AG04449 (cell line): ENCODE results near the gene RNASET2.
"Not testable (repeated sequence)": the region's sequence is repeated elsewhere in the genome, so short reads cannot be mapped to it uniquely, and the experiment has no call there.

Experiments
- CTCF ChIA-PET: fragments of 350-600 bp; formaldehyde crosslinking; extraction: SDS; loops from one replicate; lab custom pipeline; 2021; ENCODE audit warnings: antibody characterized with exemption; lab: Yijun Ruan, JAX
- POLR2A ChIA-PET: fragments of 400-600, 350-600 bp; formaldehyde crosslinking; extraction: SDS; loops from one replicate; lab custom pipeline; 2020; ENCODE audit warnings: antibody characterized with exemption, inconsistent platforms; lab: Yijun Ruan, JAX
- DNase-seq: peaks from one replicate; pipeline ENCODE4 v3.0.0-alpha.2; 2010; ENCODE audit warnings: low read depth, low spot score
- H3K4me3 ChIP-seq: 2 replicates; pipeline ENCODE4 v1.5.1; 2011; ENCODE audit warnings: low read depth, mild to moderate bottlenecking, control low read depth, low read length
- TF ChIP-seq, protein P1 (sequence below): IDR thresholded peaks from one replicate; pipeline ENCODE4 v1.5.1; 2011; ENCODE audit warnings: mild to moderate bottlenecking, moderate library complexity, low read length, control low read depth, inconsistent platforms; ENCODE audit not compliant: insufficient read depth; ENCODE audit errors: missing control alignments

Gene RNASET2

DNA sequence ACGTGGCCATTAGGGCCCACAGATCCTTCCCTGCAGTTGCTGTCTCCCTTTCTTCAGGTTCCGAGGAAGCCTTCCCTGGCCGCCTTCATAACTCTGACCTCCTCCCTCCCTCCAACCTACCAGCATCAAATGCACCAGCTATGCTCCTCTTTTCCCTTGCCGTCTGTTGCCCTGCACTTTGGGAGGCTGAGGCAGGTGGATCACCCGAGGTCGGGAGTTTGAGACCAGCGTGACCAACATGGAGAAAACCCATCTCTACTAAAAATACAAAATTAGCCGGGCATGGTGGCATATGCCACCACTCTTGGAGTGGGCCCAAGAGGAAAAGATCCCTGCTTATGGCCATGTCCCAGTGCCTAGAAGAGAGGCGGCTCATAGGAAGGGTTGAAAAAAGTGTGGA, 31.8 kb downstream of the RNASET2 start:
- no peak overlapping the region for H3K4me3 ChIP-seq
- no peak for DNase-seq
- TF ChIP-seq, protein P1, sequence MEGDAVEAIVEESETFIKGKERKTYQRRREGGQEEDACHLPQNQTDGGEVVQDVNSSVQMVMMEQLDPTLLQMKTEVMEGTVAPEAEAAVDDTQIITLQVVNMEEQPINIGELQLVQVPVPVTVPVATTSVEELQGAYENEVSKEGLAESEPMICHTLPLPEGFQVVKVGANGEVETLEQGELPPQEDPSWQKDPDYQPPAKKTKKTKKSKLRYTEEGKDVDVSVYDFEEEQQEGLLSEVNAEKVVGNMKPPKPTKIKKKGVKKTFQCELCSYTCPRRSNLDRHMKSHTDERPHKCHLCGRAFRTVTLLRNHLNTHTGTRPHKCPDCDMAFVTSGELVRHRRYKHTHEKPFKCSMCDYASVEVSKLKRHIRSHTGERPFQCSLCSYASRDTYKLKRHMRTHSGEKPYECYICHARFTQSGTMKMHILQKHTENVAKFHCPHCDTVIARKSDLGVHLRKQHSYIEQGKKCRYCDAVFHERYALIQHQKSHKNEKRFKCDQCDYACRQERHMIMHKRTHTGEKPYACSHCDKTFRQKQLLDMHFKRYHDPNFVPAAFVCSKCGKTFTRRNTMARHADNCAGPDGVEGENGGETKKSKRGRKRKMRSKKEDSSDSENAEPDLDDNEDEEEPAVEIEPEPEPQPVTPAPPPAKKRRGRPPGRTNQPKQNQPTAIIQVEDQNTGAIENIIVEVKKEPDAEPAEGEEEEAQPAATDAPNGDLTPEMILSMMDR, result no peak
- ChIA-PET CTCF (no interaction called here), POLR2A (no interaction called here)

DNA sequence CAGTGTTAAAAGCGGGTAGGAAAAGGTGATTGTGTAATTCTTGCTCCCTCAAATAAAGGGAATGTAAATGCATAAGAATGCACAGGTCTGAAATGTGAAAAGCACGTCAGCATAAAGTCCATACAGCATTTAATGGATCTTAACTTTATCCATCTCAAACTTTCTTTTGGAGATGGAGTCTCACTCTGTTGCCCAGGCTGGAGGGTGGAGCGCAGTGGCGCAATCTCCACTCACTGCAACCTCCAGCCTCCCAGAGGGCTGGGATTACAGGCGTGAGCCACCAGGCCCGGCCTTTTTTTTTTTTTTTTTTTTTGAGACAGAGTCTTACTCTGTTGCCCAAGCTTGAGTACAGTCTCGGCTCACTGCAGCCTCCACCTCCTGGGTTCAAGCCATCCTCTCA, 33.4 kb downstream of the RNASET2 start:
- DNase-seq, result no peak
- H3K4me3 ChIP-seq, result no peak overlapping the region
- POLR2A ChIA-PET, result no interaction called here
- CTCF ChIA-PET, result no interaction called here
- TF ChIP-seq, protein P1, result no peak

DNA sequence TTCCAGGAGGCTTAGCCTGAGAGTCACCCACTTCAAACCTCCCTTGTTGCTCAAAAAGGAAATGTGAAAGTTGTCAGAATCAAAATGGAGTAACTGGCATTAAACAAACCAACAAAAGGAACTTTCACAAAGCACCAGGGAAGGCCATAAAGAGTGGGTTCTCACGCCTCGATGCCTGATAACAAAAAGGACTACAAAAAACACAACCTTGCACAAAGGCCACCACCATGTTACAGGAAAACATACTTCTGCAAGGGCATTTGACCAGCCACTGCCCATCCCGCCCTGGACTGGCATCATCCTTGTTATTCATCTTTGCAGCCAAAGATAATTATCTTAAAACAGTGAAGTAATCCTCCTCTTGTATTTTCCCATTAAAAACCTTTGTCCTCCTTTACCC, 34.8 kb downstream of the RNASET2 start:
- no peak for DNase-seq
- ChIA-PET POLR2A (no interaction called here), CTCF (no interaction called here)
- no peak overlapping the region for H3K4me3 ChIP-seq
- TF ChIP-seq, protein P1, result no peak

DNA sequence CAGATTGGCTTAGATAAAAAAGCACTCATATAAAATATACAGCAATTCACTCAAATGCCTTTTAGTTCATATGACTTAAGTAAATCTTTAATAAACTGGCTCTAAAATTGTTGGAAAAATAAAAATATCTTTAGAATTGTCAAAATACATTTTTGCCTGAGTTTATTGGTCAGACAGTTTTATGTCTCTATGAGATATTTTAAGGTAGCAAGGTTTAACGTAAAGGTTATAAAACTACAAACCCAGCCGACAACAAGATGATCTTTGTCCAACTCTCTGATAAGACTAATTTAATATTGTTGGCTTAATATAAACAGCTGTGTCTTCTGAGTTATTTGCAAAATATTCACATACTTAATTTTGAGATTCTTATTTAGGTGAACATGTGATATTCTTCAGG, 39.5 kb downstream of the RNASET2 start:
- no peak overlapping the region for H3K4me3 ChIP-seq
- DNase-seq, result no peak
- CTCF ChIA-PET, result interaction anchor here (1.1 kb wide), 1 partner anchor 35 kb away, joined by 3 read pairs; no protein-coding TSS in a partner anchor
- TF ChIP-seq, protein P1, result no peak
- POLR2A ChIA-PET, result no interaction called here

DNA sequence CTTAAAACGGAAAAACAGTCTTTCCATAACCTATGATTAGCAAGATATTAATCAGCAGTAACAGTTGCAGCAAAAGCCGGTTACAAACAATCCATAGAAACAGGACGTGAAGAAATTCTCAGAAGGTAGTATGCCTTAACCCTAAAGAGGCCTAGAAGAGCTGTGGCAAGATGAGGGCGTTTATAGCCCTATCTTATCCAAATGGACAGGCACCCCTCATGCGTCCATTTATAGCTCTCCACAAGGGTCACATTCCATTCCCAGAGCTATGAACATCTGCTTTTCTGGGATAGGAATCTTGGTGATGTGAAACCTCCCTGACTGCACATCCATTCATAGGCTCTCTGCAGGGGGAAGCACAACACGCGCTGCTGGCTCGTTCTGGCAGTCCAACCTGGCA, 40.9 kb downstream of the RNASET2 start:
- DNase-seq, H3K4me3 ChIP-seq, POLR2A ChIA-PET, CTCF ChIA-PET: not testable (repeated sequence)

DNA sequence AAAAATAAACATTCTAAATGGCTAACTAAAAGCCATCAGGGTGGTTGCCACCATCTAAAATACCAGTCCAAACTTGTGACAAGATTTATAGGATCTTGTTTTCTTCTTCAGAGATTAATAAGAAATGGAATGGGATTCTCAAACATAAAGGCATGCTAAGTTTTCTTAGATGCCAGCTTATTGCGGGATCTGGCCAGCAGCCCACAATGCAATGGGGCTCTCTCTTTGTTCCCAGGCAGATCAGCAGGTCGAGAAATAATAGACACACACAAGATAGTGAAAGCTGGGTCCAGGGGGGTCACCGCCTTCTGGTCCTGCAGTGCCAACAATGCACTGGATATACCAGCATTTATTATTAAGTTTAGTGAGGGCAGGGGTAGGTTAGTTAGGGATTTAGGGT, 41.4 kb downstream of the RNASET2 start:
- CTCF ChIA-PET, DNase-seq, H3K4me3 ChIP-seq, POLR2A ChIA-PET: not testable (repeated sequence)

DNA sequence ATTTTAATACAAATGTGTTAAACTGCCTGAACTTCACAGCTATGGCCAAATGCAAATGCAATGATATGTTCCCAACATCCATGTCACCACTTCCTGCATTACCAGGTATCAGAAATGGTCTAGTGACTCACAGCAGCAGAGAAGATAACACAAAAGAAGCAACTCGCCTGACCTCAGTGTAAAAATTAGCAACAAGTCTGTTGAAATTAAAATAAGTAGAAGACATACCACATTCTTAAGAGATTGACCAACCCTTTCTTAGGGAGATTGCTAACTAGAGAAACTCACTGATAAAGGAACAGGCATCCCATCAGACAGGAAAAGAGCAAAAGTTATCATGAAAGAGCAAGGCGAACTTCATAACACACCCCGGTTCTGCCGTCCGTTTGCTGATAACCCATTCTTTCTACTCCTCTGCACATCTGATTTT, 45.1 kb downstream of the RNASET2 start:
- TF ChIP-seq, protein P1, result no peak
- no peak overlapping the region for H3K4me3 ChIP-seq
- no peak for DNase-seq
- CTCF ChIA-PET, result no interaction called here
- POLR2A ChIA-PET, result no interaction called here

DNA sequence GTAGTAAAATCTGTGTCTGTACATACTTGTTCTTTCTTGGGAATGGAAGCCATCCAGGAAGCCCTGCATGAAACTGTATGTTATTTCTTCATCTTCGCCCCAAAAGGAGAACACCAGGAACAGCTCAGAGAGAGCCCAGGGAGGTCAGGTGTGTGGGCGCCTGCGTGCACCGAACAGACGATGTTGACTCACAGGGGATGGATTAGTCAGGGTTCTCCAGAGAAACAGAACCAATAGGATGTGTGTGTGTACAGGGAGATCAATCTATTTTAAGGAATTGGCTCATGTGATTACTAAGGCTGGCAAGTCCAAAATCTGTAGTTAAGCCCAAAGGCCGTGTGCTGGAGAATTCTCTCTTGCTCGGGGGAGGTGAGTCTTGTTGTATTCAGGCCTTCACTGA, 45.7 kb downstream of the RNASET2 start:
- no peak for DNase-seq
- POLR2A ChIA-PET, result no interaction called here
- TF ChIP-seq, protein P1, result no peak
- no peak overlapping the region for H3K4me3 ChIP-seq
- CTCF ChIA-PET, result no interaction called here
